AG04449 (cell line): ENCODE measurements around the gene MAD1L1.

Experiments used
- CTCF ChIA-PET: fragments of 350-600 bp; formaldehyde crosslinking; extraction: SDS; loops from one replicate; lab custom pipeline; 2021; ENCODE audit warnings: antibody characterized with exemption; lab: Yijun Ruan, JAX
- POLR2A ChIA-PET: fragments of 400-600, 350-600 bp; formaldehyde crosslinking; extraction: SDS; loops from one replicate; lab custom pipeline; 2020; ENCODE audit warnings: antibody characterized with exemption, inconsistent platforms; lab: Yijun Ruan, JAX
- DNase-seq: peaks from one replicate; pipeline ENCODE4 v3.0.0-alpha.2; 2010; ENCODE audit warnings: low read depth, low spot score
- H3K4me3 ChIP-seq: 2 replicates; pipeline ENCODE4 v1.5.1; 2011; ENCODE audit warnings: low read depth, mild to moderate bottlenecking, control low read depth, low read length
- CTCF ChIP-seq: IDR thresholded peaks from one replicate; pipeline ENCODE4 v1.5.1; 2011; ENCODE audit warnings: mild to moderate bottlenecking, moderate library complexity, low read length, control low read depth, inconsistent platforms; ENCODE audit not compliant: insufficient read depth; ENCODE audit errors: missing control alignments

Gene MAD1L1

GRCh38 chr7:2123916-2124315, 108.8 kb downstream of the MAD1L1 start:
- no peak overlapping the region for H3K4me3 ChIP-seq
- DNase-seq = no peak
- CTCF ChIA-PET = interaction anchor here (1.1 to 1.6 kb wide), 2 partner anchors 20 to 29 kb away, joined by 3 read pairs; no protein-coding TSS in a partner anchor
- TF ChIP-seq CTCF = no peak
- POLR2A ChIA-PET = no interaction called here

GRCh38 chr7:2123360-2123759, 109.4 kb downstream of the MAD1L1 start:
- CTCF ChIA-PET = interaction anchor here (1.1 kb wide), 1 partner anchor 19 kb away, joined by 3 read pairs; no protein-coding TSS in a partner anchor
- no peak for TF ChIP-seq CTCF
- POLR2A ChIA-PET = no interaction called here
- H3K4me3 ChIP-seq = no peak overlapping the region
- no peak for DNase-seq

DNA sequence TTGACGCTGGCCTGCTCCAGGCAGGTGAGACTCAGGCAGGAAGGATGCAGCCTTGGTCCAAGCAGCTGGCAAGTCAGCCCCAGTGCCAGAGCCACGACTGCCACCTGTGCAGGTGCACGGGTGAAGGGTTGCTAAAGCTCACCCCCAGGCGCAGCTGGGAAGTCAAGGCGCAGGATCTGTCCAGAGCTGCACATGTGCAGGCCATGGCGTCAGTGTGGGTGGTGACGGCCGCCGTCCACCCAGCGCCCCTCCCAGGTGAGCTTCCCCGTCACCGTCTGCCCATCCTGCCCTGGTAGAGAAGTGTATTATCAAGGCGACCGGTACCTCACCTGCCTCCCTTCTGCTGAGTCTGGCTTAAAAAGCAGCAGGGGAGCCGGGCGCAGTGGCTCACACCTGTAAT, 110.1 kb downstream of the MAD1L1 start:
- no peak for DNase-seq
- CTCF ChIA-PET = interaction anchor here (1.0 kb wide), 1 partner anchor 72 kb away, joined by 3 read pairs; no protein-coding TSS in a partner anchor
- TF ChIP-seq CTCF = no peak
- POLR2A ChIA-PET = no interaction called here
- H3K4me3 ChIP-seq = no peak overlapping the region

DNA sequence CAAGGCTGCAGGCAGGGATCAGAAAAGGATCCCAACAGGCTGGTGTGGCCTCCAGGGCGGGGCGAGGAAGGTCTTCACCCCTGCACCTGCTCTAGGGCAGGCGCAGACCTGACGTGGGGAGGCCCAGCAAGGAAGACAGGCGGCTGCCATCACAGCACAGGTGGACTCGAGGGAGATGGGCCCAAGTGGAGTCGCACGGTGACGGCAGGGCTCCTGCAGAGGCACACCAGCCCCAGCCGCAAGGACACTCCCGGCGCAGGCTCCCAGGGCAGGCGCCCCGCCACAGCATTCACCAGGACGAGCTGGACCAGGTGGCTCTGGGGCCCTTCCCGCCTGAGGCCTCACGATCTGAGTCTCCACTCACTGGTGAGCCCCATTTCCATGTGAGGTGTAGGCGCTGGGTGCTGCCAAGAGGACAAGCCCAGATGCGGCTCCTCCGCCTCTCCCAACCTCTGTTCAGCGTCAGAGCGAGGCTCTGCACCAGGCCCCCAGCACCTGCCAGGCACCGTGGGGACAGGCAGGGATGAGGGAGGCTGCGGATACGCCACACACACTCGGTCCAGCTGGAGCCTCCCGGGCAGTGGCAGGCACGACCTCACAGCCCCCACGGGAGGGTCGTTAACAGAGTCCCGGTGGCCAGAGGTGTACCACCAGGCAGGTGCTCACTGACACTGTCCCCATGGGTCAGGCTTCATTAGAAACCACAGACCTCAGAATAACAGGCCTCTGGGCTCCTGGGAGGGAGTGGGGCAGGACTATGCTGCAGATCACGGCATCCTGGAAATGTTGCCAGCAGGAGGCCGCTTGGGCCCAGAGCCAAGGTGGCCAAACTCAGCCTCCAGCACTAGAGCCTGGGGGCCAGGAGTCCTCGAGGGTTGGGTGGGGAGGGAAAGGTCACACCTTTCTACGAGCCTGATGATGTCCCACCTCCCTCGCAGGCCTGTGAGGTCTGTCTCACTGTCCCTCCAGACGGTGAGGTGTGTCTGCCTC, 111.6 kb downstream of the MAD1L1 start:
- TF ChIP-seq CTCF = no peak
- no peak for DNase-seq
- no peak overlapping the region for H3K4me3 ChIP-seq
- ChIA-PET POLR2A (no interaction called here), CTCF (no interaction called here)

- DNase-seq = no peak
- no peak overlapping the region for H3K4me3 ChIP-seq
- ChIA-PET CTCF (interaction anchor here (1.3 kb wide), 1 partner anchor 36 kb away, joined by 3 read pairs; no protein-coding TSS in a partner anchor), POLR2A (no interaction called here)
- no peak for TF ChIP-seq CTCF
These were observed 112.5 kb downstream of the MAD1L1 start for GRCh38 chr7:2120251-2120660.

DNA sequence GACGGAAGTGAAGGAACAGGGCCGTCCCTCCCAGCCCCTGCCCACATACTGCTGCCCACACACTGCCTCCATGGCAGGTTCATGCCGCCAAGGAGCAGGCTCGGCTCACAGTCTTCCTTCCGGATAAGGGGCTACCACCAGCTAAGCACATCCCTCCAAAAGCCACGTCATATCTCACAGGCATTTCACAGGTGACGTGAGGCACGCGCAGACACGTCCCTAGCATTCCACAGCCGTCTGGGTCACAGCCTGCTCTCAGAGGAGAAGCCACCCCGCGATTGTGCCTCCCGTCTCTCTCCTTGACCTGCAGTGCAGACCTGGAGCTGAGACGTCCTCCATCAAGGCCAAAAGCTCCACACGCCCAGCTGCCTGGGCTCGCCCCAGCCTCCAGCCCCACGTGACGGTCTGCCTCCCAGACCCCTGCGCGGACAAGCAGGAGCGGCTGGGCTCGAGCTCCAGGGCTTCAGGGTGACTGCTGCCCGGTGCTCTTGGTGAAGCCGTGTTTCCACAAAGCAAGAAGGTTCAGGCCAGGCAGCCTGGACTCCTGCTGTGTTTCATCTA, 114.0 kb downstream of the MAD1L1 start:
- DNase-seq = no peak
- no peak overlapping the region for H3K4me3 ChIP-seq
- TF ChIP-seq CTCF = no peak
- CTCF ChIA-PET = interaction anchor here (1.0 to 1.3 kb wide), 2 partner anchors 14 to 37 kb away, joined by 3 read pairs; no protein-coding TSS in a partner anchor
- POLR2A ChIA-PET = interaction anchor here (0.7 kb wide), 1 partner anchor 12 kb away, joined by 3 read pairs; no protein-coding TSS in a partner anchor
